Neutrophil (primary cell): Measurements from ENCODE around the gene TRIM44.

Experiments used
- H3K27ac ChIP-seq: fragments of 200-600 bp; sonication (generic); 2 replicates; pipeline ENCODE4 v1.5.1; 2016; ENCODE audit warnings: mild to moderate bottlenecking, moderate library complexity
- H3K27me3 ChIP-seq: fragments of 200-600 bp; sonication (generic); 2 replicates; pipeline ENCODE4 v1.6.0; 2016; ENCODE audit warnings: mild to moderate bottlenecking
- H3K36me3 ChIP-seq: fragments of 200-600 bp; sonication (generic); 2 replicates; pipeline ENCODE4 v1.5.1; 2017
- H3K4me1 ChIP-seq, 2 experiments: fragments of 200-600 bp in 1 of 2; sonication (generic) in 1 of 2; 1 replicate in 1 of 2; 2 replicates in 1 of 2; pipeline versions ENCODE4 v1.5.1 to v1.6.1; 2013 to 2016; ENCODE audit warnings: low read depth in 1 of 2, low read length in 1 of 2, mild to moderate bottlenecking in 1 of 2, moderate library complexity in 1 of 2; ENCODE audit not compliant: control insufficient read depth in 1 of 2, insufficient read depth in 1 of 2
- H3K4me3 ChIP-seq, 2 experiments: fragments of 200-600 bp in 1 of 2; sonication (generic) in 1 of 2; 1 replicate in 1 of 2; 2 replicates in 1 of 2; pipeline ENCODE4 v1.5.1; 2013 to 2016; ENCODE audit warnings: low read depth in 1 of 2, low read length in 1 of 2, mild to moderate bottlenecking in 1 of 2, moderate library complexity in 1 of 2
- H3K9me3 ChIP-seq: fragments of 200-600 bp; sonication (generic); 2 replicates; pipeline ENCODE4 v1.5.1; 2016
- CTCF ChIP-seq: fragments of 200-600 bp; sonication (generic); IDR thresholded peaks from 2 replicates; pipeline ENCODE4 v1.5.1; 2016; ENCODE audit warnings: antibody characterized with exemption

Gene TRIM44

GRCh38 chr11:35862666-35863065, 200.1 kb downstream of the TRIM44 start:
- TF ChIP-seq CTCF: no peak

GRCh38 chr11:35864131-35864530, 201.6 kb downstream of the TRIM44 start:
- H3K9me3 ChIP-seq: no peaks in the 10 kb centered on the region
- no peaks in the 10 kb centered on the region for H3K36me3 ChIP-seq
- H3K4me1 ChIP-seq: no peaks in the 10 kb centered on the region
- TF ChIP-seq CTCF: no peak
- H3K27me3 ChIP-seq: no peaks in the 10 kb centered on the region
- H3K4me3 ChIP-seq: no peak overlapping the region
- H3K27ac ChIP-seq: no peak overlapping the region

More at GRCh38 chr11:35862666-35863065, 200.1 kb downstream of the TRIM44 start:
- H3K27ac ChIP-seq: no peak overlapping the region
- H3K36me3 ChIP-seq: no peaks in the 10 kb centered on the region
- H3K9me3 ChIP-seq: no peaks in the 10 kb centered on the region
- H3K4me3 ChIP-seq: no peak overlapping the region
- H3K4me1 ChIP-seq: no peaks in the 10 kb centered on the region
- no peaks in the 10 kb centered on the region for H3K27me3 ChIP-seq

DNA sequence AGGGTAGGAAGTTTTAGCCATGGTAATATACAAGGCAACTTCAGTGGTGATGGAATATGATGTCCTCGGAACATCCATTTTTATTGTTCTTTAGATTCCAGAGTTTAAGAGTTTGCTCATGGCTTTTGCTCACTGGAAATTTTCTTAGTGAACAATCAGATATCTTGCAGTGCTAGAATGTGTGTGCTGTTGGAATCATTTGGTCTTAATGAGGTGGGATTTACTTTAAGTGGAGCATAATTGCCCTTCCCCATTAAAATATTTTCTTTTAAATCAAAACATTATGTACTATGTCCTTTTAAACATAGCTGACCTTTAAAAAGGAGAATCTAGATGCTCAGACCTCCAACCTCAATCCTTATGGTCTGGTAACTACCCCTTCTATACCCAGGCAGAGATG, 204.0 kb downstream of the TRIM44 start:
- TF ChIP-seq CTCF: no peak
- H3K9me3 ChIP-seq: no peaks in the 10 kb centered on the region
- no peak overlapping the region for H3K4me3 ChIP-seq
- no peaks in the 10 kb centered on the region for H3K36me3 ChIP-seq
- H3K27ac ChIP-seq: no peak overlapping the region
- no peaks in the 10 kb centered on the region for H3K27me3 ChIP-seq
- no peaks in the 10 kb centered on the region for H3K4me1 ChIP-seq
